Activated T-cell treated with anti-CD3 and anti-CD28 coated beads for 1 hour (primary cell): Measurements from ENCODE around the gene COTL1.

Experiments
- DNase-seq: peaks from one replicate; pipeline ENCODE4 v3.0.0-alpha.2; 2020; ENCODE audit warnings: low read depth

COTL1 gene, protein sequence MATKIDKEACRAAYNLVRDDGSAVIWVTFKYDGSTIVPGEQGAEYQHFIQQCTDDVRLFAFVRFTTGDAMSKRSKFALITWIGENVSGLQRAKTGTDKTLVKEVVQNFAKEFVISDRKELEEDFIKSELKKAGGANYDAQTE

DNA sequence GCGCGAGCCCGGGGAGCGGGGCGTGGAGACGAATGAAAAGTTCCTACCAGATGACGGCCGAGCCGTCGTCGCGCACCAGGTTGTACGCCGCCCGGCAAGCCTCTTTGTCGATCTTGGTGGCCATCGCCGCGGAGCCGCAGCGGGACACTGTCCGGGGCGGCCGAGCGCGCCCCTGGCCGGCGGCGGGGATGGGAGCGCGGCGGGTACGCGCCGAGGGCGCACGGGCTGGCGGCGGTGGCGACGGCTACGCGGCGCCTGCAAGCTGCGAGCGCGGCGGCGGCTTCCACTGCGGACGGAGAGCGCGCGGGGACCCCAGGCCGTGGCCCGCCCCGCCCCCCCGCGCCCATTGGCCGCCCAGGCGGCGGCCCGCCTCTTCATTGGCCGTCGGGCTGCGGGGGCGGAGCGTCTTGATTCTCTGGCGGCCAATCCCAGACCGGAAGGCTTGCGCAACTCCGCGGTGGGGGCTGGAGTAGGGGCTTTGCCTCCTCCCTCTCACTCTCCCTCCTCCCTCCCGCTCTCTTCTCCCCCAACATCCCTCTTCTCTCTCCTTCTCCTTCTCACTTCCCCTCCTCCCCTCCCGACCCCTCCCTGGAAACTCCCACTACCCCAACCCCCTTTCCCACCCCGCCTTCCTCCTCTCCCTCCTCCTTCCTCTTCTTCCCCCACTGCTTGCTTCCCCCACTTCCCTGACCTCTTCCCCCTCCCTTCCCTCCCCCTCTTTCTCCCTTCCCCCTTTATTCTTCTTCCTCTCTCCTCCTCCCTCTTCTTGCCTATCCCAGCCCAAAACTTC, at the start of gene COTL1:
COTL1 (minus strand) TSS at position 288 of the 790 bp plus-strand sequence; CDS start at position 124, 164 bp downstream.
- DNase-seq: peak; percentile 92

DNA sequence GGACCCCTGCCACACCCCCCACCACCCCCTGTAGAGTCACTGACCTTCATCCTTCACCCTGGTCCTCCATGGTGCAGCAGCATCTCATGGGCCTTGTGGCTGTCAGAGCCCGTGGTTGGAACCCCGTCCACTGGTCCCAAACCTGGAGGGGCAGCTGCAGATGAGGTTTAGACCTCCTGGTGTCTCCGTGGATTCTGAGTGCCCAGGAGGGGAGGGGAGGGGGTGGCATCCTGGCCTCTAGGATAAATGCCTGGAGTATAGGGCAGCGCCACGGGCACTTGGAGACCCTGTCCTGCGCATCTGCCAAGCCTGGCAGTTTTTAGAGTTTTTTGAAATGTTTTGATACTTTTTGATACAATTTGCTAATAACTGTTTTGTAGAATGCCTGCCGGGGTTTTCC, 48.0 kb upstream of the COTL1 start:
- DNase-seq: no peak

DNA sequence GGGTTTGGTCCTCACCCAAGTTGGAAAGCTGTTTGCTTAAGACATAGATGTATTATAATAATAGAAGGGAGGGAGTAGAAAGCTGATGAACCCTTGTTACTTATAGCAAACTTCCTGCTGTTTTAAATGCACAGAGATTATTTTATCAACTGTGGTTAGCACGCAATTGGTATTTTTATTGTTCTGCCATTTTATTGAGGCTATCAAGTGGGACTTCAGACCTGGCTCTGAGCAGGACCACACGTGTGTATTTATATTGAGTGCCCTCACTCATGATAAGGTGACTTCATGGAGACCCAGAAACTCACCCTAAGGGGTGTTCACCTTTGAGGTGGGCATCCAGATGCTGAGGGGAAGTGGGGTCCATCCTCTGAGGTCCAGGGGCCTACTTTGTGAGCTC, 47.5 kb upstream of the COTL1 start:
- no peak for DNase-seq

DNA sequence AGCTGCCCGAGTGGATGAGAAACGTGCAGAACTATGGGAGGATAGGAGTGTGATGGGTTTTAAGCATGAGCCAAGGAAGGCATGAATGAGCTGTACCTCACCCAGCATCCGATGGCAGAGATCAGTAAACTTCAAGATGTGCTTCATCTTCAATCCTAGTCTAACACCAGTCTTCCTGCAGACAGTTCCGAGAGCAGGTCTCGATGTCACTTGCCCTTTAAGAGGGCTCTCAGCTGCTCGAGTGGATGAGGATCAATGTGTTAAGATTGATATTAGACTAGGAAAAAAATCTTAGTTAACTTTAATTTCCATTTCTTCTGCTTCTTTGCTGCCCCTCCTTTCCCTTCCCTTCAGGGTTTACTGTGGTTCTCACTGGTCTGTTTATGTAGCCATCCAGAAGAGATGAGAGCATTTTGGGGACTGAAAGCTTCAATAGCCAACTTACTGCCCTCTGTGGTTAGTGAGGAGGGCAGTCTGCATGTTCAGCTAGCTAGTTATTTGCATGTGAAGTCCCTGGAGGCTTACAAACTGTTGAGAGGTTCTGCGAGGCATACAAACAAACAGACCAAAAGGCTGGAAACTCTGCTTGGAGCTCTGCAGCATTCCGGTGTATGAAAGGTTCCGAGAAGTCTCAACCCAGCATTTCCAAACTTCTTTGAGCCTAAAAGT, 45.7 kb upstream of the COTL1 start:
- DNase-seq: no peak

DNA sequence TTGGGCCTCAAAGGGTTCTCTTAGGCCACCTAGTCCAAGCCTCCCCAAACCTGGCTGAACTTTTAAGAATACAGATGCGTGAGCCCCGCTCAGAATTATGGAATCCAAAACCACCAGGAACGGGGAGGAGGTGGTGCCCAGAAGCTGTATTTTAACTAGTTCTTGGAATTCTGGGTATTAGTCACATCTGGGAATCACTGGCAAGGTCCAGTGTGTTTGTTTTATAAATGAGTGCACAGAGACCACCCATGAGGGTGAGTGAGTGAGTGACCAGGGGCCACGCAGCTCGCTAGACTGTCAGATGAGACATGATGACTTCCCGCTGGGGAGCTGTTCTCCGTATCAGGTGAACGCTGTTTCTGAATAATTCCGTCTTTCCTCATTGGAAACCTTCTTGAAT, 44.6 kb upstream of the COTL1 start:
- DNase-seq: no peak

DNA sequence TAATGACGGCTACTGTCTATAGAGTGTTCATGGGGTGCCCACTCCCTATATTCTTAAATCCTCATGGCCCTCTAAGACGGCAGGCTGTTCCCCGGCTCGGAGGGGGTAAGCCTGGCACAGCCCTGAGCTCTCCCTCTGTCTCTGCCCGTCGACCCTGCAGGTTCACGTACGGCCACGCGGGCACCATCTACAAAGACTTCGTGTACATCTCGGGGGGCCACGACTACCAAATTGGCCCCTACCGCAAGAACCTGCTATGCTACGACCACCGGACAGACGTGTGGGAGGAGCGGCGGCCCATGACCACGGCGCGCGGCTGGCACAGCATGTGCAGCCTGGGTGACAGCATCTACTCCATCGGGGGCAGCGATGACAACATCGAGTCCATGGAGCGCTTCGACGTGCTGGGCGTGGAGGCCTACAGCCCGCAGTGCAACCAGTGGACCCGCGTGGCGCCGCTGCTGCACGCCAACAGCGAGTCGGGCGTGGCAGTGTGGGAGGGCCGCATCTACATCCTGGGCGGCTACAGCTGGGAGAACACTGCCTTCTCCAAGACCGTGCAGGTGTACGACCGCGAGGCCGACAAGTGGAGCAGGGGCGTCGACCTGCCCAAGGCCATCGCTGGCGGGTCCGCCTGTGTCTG, 43.7 kb upstream of the COTL1 start:
- no peak for DNase-seq

DNA sequence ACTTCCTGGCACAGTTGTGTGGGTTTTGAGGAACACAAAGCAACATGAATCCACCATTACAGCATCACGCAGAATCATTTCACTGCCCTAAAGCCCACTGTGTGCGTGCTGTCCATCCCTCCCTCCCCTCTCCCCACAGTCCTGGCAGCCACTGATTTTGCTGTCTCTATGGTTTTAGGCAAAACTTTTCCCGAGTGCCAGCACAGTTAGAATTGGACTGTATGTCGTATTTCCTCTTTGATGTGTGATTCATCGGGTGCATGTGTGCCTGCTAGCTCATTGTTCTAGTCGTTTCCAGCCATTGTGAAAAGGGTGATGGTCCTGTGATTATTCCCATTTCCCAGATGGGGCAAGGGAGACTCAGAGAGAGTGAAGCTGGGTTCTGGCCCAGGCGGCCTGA, 43.1 kb upstream of the COTL1 start:
- no peak for DNase-seq

DNA sequence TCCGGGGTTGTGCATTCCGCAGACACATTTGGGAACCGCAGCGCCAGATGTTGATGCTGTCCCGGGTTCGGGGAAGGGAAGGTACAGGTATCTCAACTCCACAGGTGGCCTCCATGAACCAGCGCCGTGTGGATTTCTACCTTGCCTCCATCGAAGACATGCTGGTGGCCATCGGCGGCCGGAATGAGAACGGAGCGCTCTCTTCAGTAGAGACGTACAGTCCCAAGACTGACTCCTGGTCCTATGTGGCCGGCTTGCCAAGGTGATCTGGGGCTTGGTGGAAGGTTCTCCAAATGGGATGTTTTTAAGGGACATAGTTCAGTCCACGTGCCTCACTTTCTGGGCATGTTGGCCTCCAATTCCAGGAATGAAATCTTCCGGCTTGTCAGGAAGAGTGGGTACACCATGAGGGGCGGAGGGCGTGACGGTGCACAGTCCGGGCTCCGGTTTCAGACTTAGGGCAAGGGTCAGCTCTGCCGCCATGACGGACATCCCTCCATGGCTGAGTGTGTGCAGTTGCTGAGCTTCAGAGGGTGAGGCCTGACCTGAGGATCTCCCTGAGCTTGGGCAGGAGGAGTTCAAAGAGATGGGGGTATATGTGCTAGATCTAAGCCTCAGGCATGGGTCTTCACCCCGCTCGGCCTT, 41.9 kb upstream of the COTL1 start:
- DNase-seq: no peak

DNA sequence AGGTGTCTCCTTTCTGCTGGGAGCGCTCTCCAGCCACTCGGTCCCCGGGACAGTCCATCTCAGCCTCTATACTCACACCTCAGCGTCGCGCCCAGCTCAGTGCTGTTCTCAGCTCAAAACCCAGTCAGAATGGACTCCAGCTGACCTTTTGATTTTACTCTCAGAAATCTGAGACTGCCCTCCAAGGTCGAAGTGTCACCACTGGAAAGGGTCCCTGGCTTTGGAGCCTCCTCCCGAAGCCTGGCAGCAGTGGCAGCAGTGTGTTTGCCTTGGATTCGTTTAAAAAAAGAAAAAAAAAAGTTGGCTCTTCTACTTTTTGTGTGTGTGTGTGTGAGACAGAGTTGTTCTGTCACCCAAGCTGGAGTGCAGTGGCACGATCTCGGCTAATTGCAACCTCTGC, 40.8 kb upstream of the COTL1 start:
- no peak for DNase-seq

DNA sequence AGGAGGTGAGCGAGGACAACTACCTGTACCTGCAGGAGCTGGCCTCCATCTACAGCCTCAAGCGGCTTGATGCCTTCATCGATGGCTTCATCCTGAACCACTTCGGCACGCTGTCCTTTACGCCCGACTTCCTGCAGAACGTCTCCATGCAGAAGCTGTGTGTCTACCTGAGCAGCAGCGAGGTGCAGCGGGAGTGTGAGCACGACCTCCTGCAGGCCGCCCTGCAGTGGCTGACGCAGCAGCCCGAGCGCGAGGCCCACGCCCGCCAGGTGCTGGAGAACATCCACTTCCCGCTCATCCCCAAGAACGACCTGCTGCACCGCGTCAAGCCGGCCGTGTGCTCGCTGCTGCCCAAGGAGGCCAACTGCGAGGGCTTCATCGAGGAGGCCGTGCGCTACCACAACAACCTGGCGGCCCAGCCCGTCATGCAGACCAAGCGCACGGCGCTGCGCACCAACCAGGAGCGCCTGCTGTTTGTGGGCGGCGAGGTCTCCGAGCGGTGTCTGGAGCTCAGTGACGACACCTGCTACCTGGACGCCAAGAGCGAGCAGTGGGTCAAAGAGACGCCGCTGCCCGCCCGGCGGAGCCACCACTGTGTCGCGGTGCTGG, 39.5 kb upstream of the COTL1 start:
- DNase-seq: no peak

DNA sequence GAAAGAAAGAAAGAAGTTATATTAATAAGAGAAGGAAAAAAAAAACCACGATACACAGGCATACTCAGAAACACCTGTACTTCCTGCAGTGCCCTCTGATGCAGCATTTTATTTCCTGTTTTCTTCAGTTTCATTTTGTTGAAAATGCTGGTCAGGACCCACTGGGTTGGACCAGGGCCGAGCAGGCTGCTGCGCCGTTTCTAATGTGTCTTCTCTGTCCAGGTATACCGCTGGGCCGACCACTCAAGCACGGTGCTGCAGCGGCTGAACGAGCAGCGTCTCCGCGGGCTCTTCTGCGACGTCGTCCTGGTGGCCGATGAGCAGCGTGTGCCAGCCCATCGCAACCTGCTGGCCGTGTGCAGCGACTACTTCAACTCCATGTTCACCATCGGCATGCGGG, 38.8 kb upstream of the COTL1 start:
- no peak for DNase-seq

DNA sequence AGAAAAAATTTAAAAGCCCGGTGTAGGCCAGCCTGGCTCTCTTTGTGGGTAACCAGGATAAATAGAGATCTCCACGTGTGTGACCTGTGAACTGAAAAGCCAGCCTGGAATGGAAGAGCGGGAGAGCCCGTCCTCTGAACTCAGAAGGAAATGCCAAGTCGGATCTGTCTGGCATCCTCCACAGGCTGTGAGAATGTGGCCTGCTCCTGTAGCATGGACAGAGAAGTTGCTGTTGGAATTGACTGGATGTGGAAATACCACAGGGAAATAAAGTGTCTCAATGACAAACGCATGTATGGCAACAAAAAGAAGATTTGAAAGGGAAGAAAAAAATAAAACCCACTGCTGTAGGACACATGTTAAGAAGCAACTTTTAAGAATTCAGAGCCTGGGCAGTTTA, 37.1 kb upstream of the COTL1 start:
- no peak for DNase-seq

DNA sequence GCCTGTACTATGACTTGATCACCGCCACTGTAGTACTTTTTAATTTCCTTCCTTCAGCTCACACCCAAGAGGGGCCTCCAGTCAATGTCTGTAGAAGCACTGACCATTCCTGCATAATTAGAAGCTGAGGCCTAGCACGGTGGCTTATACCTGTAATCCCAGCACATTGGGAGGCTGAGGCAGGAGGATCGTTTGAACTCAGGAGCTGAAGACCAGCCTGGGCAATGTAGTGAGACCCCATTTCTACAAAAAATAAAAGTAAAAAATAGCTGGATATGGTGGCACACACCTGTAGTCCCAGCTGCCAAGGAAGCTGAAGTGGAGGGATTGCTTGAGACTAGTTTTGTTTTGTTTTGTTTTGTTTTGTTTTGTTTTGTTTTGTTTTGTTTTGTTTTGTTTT, 36.4 kb upstream of the COTL1 start:
- DNase-seq: no peak

DNA sequence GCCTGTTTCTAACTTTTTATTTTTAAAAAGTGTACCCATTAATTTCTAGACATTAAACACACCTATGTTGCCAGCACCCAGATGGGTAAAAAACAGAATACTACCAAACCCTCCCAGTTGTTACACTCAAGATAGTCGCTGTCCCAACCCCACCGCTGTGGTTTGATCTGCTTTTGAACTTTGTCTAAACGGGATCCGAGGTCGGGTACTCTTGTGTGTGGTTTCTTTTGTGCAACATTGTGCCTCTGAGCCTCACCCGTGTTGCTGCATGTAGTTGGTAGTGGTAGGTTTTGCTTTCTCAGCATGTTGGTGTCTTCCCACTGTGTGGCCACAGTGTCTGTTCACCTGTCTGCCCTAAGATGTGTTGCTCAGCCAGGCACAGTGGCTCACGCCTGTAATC, 34.7 kb upstream of the COTL1 start:
- no peak for DNase-seq

DNA sequence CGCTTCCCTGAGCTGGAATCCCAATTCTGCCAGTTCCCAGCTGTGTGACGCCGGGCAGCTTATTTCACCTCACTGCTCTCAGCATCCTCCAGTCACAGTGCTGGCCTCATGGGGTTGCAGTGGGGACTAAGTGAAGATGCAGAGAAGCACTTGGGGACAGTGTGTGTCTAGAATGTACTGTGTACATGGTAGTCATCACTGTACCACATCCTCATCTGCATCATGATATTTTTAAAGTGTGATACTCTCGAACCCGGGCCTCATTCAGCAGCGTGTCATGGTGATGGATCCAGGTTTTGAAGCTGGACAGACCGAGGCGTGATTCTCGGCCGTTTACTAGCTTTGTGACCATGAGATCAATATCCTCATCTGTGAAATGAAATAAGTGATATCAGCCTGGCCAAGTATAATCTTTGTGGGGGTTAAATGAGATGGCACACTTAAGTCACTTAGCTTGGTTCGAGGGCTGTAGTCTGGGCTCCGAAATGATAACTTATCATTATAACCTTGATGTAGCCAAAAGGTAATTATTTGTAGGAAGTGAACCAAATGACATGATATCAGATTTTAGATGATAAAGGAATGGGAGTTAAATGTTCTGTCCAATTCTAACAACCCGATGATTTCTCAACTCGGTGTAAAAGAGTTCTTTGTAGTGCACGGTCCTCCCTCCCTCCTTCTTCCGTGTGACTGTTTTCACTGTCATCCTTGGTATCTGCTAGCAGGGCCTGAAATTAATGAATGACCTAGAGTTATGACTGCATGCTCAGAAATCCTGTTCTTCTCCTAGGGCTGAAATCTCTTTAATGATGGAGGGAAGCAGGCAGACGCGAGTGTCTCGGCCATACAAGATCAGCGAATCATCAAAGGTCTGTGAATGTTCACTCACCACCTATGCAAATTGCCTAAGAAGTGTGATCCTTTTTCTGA, 32.4 kb upstream of the COTL1 start:
- DNase-seq: no peak

DNA sequence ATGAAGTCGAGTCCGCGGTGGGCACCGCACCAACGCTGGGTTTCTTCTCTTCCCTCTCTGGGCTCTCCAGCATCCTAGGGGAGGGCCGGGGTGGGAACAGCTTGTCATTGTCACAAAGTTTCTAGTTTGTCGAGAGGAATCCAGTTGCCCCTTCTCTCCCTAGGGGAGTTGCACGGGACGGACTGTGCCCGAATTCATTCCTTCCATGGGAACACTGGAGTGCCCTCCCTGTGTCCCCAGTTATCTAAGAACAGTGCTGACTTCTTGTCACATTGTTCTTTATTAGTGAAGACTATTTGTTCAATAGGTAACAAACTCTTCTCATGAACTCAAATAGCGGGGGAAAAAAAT, 31.6 kb upstream of the COTL1 start:
- no peak for DNase-seq

DNA sequence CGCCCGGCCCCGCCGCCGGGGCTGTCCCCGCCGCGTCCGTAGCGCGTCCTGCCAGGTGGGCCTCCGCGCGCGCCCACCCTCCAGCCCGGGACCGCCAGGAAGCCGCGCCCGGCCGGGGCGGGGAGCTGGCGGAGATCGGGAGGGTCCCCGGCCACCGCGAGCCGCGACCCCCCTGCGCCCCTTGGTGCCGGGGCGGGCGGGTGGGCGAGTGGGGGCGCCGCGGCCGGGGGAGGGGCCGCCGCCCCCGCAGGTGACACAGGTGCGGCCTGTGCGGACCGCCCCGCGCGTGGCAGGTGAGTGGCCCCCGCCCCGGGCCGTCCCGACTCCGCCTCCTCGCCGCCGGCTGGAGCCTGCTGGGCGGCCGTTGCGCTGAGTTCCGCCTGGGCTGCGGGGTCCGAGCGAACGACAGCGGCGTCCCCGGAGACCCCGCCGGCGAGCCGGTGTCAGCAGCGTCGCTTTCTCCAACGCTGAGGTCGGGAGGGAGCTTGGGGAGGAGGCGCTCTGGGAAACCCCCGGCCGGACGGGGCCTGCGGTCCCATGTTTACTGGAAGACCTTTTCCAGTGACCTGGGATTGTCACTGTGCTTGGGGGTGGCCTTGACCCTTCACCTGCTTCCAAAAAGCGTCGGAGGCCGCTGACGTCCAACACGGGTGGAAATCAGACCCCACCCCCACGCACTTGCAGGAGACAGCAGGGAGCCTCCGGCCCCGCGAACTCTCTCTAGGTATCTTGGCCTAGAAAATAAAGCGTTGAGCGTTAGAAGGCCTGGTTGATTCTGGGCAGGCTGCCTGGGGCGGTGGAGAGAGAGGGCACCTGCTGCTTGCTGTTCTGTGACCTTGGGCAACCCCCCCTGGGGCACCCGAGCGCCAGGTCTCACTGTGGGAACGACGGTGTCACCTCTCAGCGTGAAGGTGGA, 31.0 kb upstream of the COTL1 start:
- peak; percentile 26 for DNase-seq

DNA sequence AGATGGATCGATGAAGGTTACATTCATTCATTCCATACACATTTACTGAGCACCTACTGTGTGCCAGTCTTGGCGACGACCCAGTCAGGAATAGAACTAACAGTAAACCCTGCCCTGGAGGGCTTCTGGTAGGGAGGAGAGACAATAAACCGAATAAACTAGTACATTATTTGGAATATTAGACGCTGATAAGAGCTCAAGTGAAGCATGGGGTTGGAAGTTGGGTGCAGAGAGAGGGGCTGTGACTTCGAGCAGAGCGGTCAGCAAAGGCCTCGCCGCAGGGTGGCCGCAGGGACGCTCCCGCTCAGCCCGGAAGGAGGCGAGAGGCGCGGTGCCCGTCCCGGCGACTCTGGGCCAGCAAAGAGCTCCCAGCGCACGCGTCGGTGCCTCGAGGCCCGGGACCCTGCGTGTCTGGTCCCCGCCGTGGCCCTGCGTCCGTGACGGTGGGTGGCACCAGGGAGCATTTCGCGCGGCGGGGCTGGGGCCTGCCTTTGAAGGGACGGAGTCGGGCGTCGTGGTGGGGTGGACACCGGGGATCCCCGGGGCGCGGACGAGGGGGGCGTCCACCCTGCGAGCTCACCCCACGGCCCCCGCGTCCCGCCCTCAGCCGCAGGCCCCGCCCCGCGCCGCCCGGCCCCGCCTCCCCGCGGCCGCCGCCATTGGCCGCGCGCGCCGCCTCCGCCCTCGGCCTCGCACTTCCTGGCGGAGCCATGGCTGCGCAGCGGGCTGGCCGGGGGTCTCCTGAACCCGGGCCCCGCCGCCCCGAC, 30.1 kb upstream of the COTL1 start, which contains the start of gene KLHL36:
KLHL36 (plus strand) TSS at position 684 of the 767 bp plus-strand sequence. CDS start 2,357 bp downstream, outside the sequence.
- peak; percentile 62 for DNase-seq

DNA sequence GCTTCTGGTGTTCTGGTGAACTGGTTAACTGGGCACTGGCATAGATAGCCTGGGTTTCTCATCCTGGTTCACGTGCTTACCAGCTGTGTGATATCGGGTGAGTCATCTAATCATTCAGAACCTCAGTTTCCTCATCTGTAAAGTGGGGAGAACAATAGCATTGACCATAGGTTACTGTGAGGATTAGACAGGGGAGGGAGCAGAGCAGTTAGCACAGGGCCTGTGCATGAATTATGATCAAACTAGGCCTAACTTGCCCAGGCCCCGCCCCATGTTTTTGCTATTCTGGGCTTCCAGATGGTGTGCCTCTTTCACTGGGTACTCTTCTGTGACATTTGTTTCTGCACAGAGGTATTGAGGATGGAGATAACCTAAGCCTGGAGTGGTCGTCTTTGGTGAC, 25.8 kb upstream of the COTL1 start:
- DNase-seq: no peak
